GM06990 (cell line): ENCODE data around the gene GALNT18.

Experiments
- DNase-seq: peaks from one replicate; pipeline ENCODE4 v3.0.0-alpha.2; 2011; ENCODE audit not compliant: insufficient read length; ENCODE audit errors: extremely low read depth
- H3K27me3 ChIP-seq: replicated peaks from 2 replicates; pipeline ENCODE4 v1.6.0; 2011; ENCODE audit warnings: low read length; ENCODE audit not compliant: control insufficient read depth, insufficient read depth
- H3K36me3 ChIP-seq: 2 replicates; pipeline ENCODE4 v1.5.1; 2011; ENCODE audit warnings: low read length; ENCODE audit not compliant: control insufficient read depth, insufficient read depth
- H3K4me3 ChIP-seq: replicated peaks from 2 replicates; pipeline ENCODE4 v1.5.1; 2011; ENCODE audit warnings: low read depth, mild to moderate bottlenecking, control low read depth, low read length
- CTCF ChIP-seq: IDR thresholded peaks from 2 replicates; pipeline ENCODE4 v1.5.1; 2011; ENCODE audit warnings: low read length, control low read depth, mild to moderate bottlenecking, inconsistent platforms; ENCODE audit not compliant: insufficient read depth, poor library complexity, severe bottlenecking

Gene GALNT18

GRCh38 chr11:11346303-11346702 lies 275.5 kb downstream of the GALNT18 start:
- H3K36me3 ChIP-seq: no peaks in the 10 kb centered on the region
- no peak for TF ChIP-seq CTCF

GRCh38 chr11:11345099-11345498 lies 276.7 kb downstream of the GALNT18 start:
- no peak for DNase-seq
- Histone ChIP-seq H3K4me3 (no peak overlapping the region), H3K36me3 (no peaks in the 10 kb centered on the region), H3K27me3 (no peaks in the 10 kb centered on the region)
- TF ChIP-seq CTCF: no peak

More at GRCh38 chr11:11346303-11346702, 275.5 kb downstream of the GALNT18 start:
- no peak overlapping the region for H3K4me3 ChIP-seq
- H3K27me3 ChIP-seq: no peaks in the 10 kb centered on the region
- no peak for DNase-seq

GRCh38 chr11:11344045-11344444 lies 277.8 kb downstream of the GALNT18 start:
- Histone ChIP-seq H3K4me3 (no peak overlapping the region), H3K27me3 (no peaks in the 10 kb centered on the region), H3K36me3 (no peaks in the 10 kb centered on the region)
- no peak for TF ChIP-seq CTCF
- no peak for DNase-seq

- Histone ChIP-seq H3K4me3 (no peak overlapping the region), H3K27me3 (no peaks in the 10 kb centered on the region), H3K36me3 (no peaks in the 10 kb centered on the region)
- no peak for DNase-seq
- no peak for TF ChIP-seq CTCF
These were observed 283.5 kb downstream of the GALNT18 start for GRCh38 chr11:11338304-11338703.

- no peak for DNase-seq
- no peak for TF ChIP-seq CTCF
- H3K27me3 ChIP-seq: no peaks in the 10 kb centered on the region
- no peaks in the 10 kb centered on the region for H3K36me3 ChIP-seq
- H3K4me3 ChIP-seq: no peak overlapping the region
These were observed 285.1 kb downstream of the GALNT18 start for GRCh38 chr11:11336664-11337063.

GRCh38 chr11:11335043-11335442 lies 286.8 kb downstream of the GALNT18 start:
- no peak for TF ChIP-seq CTCF
- Histone ChIP-seq H3K4me3 (no peak overlapping the region), H3K27me3 (no peaks in the 10 kb centered on the region), H3K36me3 (no peaks in the 10 kb centered on the region)
- no peak for DNase-seq
